ENCODE measurements around the gene SLC9C1.

- TF ChIP-seq, protein P1, sequence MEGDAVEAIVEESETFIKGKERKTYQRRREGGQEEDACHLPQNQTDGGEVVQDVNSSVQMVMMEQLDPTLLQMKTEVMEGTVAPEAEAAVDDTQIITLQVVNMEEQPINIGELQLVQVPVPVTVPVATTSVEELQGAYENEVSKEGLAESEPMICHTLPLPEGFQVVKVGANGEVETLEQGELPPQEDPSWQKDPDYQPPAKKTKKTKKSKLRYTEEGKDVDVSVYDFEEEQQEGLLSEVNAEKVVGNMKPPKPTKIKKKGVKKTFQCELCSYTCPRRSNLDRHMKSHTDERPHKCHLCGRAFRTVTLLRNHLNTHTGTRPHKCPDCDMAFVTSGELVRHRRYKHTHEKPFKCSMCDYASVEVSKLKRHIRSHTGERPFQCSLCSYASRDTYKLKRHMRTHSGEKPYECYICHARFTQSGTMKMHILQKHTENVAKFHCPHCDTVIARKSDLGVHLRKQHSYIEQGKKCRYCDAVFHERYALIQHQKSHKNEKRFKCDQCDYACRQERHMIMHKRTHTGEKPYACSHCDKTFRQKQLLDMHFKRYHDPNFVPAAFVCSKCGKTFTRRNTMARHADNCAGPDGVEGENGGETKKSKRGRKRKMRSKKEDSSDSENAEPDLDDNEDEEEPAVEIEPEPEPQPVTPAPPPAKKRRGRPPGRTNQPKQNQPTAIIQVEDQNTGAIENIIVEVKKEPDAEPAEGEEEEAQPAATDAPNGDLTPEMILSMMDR (conservative IDR thresholded peaks at IDR 0.05), result no peak
- no peak for TF ChIP-seq ZFX (IDR thresholded peaks at IDR 0.05)
Measured at GRCh38 chr3:112090887-112091586, 203.0 kb downstream of the SLC9C1 start.

All from C4-2B (cell line).